PC-3 (cell line): ENCODE data around the gene ACVR1B.

Source experiments
- EZH2 ChIP-seq: fragments of 300-600 bp; sonication (generic); IDR thresholded peaks from one replicate; pipeline ENCODE4 v1.6.1; 2017; ENCODE audit warnings: antibody characterized with exemption, mild to moderate bottlenecking, low read length; ENCODE audit not compliant: unreplicated experiment
- EZH2phosphoT487 ChIP-seq: fragments of 300-600 bp; sonication (generic); IDR thresholded peaks from 2 replicates; pipeline ENCODE4 v1.6.1; 2018; ENCODE audit warnings: mild to moderate bottlenecking, antibody characterized with exemption, low read length, borderline replicate concordance
- TF ChIP-seq, protein P1 (sequence below): fragments of 300-600 bp; sonication (generic); conservative IDR thresholded peaks from 2 replicates; pipeline ENCODE4 v1.5.1; 2017; ENCODE audit warnings: antibody characterized with exemption, low read depth, mild to moderate bottlenecking, low read length

GRCh38 chr12:51908876-51909592, 42.5 kb upstream of the ACVR1B start:
- TF ChIP-seq, protein P1, sequence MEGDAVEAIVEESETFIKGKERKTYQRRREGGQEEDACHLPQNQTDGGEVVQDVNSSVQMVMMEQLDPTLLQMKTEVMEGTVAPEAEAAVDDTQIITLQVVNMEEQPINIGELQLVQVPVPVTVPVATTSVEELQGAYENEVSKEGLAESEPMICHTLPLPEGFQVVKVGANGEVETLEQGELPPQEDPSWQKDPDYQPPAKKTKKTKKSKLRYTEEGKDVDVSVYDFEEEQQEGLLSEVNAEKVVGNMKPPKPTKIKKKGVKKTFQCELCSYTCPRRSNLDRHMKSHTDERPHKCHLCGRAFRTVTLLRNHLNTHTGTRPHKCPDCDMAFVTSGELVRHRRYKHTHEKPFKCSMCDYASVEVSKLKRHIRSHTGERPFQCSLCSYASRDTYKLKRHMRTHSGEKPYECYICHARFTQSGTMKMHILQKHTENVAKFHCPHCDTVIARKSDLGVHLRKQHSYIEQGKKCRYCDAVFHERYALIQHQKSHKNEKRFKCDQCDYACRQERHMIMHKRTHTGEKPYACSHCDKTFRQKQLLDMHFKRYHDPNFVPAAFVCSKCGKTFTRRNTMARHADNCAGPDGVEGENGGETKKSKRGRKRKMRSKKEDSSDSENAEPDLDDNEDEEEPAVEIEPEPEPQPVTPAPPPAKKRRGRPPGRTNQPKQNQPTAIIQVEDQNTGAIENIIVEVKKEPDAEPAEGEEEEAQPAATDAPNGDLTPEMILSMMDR: no peak
- TF ChIP-seq EZH2: no peak
- TF ChIP-seq EZH2phosphoT487: no peak
